ENCODE measurements around the gene CDH23.

CDH23 gene

DNA sequence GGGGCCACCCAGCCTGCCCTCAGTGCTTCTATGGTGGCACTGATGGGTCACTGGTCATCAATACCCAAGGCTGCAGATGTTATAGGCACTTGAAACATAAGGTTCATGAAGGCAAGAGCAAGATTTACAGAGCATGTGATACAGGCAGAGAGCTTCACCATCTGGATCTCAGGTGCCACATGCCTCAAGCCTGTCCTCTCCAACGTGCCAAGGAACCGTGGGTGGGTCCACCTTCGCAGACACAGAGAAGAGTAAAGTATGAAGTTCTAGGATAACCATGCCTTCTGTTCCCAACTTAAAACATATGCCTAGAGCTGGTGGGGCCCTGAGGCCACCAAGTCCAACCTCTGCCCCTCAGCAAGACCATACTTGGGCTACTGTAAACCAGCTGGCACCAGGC is 26.7 kb upstream of the CDH23 start:
- no peak for DNase-seq

DNA sequence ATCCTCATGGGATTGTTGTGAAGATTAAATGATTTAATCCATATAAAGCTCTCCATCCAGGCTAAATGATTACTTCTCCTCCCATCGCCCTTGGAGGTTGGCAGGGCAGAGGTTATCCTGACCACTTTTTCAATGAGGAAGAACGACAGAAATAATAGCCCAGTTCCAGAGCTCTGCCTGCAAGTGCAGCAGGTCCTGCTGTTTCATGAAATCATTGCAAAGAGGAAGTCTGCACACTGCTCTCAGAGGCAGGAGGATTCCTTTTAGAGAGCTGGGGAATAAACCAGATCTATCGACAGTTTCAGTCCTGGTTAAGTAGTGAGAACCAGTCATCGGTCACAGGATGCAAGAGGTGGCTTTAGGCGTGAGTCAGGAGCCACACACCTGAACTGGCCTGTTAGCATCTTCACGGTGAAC is 25.0 kb upstream of the CDH23 start:
- DNase-seq: no peak

DNA sequence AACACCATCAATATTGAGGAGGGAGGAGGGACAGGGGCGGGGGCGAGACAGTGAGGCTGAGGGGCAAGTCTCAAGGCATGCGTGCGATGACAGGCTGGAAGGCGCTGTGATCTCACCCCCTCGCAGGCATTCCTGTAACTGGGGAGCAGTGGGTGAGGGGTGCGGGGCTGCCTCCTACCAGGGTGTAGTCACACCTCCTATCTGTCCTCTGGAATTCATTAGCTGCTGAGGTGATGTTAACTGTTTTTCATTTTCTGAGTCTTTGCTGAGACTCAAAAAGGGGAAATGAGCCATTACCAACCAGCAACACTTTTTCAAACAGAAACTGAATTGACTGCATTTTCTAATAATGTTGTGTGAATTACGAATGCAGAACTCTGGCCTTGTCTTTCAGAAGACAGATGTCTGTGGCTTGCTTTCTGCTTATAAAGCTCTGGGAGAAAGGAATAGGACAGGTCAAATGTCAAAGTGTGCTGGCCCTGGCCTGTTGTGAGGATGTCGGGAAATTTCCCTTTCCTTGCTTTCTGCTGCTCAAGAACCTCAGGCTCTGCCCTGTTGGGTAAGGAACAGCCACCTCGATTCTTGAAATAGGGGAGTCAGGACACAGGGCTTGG is 23.7 kb upstream of the CDH23 start:
- no peak for DNase-seq

DNA sequence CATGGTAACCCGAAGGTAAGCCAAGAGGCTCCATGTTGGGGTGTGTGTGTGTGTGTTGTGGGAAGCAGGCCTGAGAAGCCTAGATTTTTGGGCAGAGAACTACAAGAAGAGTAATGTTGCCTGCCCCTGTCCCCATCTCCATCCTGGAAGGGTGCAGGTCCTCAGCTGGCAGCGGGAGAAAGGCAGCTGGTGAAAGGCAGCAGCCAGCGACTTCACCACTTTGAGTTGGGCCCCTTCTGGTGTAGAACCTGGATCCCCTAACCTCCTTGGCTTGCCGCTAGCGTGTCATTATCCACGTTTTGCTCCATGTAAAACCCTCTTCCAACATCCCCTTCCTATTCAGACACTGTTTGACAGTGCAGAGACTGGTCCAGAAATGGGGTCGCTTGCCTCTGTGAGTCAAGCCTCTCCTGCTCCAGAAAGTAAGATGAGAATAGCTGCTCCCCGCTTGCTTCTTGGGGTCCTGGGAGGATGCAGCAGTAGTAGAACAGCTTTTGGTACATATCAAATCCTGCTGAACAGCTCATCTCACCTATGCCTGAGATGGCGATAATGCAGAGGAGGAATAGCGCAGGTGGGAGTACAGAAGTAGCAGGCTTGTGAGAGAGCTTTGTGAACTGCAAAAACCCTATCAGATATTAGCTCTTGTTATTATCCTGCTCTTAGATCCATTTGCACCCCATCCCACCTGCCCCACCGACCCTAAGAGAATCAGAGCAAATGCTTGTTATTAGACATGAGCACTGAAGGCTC is 22.1 kb upstream of the CDH23 start:
- no peak for DNase-seq

DNA sequence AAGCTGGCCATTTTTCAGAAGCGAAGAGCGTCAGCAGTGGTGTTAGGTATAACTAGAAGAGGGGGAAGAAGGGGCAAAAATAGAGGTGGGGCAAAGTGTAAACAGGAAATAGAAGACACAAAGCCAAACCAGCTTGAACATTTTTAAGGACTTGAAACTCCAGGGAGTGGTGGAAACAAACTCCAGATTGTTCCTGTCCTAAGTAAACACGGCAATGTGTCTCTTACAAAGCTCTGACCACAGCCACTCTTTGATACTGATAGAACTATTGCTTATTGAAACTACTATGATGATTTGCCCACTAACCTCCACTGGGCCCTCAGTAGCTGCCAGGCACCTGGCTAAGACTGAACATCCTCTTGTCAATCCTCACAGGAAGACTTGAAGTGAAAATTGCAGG is 20.8 kb upstream of the CDH23 start:
- no peak for DNase-seq

DNA sequence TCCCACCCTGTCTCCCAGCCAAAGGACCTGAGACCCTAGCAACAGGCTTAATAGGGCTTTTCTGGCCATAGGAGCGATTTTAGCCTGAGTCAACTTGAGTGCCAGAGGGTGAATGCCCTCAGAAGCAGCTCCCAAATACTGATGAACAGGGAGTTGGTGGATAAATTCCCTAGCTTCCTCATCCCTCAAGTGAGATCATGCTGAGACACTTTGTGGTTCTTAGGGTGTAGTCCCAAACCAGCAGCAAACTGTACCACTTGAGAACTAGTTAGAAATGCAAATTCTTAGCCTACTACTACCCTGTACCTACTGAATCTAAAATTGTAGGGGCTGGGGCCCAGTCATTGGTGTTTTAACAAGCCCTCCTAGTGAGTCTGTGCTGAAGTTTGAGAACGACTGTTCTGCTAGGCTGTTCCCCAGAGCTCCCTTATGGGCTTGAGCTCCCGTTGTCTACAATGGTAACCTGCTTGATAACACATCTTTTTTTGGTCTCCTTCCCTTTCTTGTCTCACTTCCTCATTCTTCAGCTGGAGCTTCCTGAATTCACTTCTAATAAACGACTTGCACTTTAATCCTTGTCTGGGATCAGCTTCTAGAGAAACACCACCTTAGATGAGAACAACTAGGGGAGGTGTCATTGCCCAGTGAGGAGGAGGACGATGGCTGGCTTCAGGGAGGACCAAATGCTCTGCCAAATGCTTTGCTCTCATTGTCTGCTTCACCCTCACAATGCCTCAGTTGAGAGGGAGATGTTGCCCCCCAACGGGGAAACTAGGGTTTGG is 18.2 kb upstream of the CDH23 start:
- DNase-seq: no peak

DNA sequence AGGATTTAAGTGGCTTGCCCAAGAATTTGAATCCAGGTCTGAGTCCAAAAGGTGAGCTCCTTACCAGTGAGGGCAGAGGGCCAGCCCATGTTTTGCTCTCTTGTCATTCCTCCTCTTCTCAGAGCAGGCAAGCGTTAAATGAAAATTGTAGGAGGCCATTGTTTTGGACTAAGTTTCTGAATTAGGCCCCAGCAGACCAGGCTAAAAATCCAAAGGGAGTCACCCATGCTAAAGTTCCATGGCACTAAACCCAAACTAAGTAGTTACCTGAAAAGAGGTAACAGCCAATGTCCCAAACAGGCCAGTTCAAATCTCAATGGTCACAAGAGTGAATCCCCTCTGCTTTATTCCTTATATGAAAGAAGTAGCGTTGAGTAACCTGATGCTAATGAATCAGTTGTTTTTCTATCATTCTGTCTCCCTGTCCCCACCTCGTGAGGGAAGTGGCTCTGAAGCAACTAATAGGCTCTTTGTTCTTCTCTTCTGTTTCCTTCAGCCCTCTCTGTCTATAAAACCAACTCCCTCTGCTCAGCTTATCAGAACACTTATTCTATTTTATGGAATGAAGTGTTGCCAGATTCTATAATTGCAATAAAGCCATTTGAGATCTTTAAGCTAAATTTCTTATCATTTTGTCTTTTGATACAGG is 17.5 kb upstream of the CDH23 start:
- no peak for DNase-seq

DNA sequence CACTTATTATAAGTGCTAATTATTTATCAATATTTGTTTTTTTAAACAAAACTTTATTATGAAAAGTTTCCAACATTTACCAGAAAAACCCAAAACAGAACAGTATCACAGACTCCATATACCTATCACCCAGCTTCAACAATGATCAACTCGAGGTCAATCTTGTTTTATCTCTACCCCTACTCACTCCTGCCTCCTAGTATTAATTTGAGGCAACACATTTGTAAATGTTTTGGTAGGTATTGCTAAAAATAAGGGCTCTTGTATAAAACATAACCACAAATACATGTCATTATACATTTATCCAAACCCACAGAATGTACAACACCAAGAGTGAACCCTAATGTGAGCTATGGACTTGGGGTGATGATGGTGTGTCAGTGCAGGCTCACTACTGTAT is 15.9 kb upstream of the CDH23 start:
- no peak for DNase-seq

DNA sequence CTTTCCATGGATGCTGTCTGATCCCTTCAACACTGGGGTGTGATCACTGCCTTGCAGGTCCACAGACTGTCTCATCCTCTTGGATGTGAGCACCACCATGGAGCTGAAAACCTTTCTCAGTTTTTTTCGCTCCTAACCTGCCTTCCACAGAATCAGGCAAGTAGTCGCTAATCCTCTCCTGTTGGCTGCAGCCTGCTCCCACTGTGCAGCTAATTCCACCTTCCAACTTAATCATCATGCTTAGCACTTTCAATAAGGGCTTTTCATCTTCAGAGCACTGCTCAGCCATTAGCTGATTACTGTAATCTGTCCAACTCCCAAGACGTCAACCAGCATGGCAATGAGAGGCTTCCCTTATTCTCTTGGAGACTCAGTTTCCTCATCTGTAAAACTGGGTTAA is 15.1 kb upstream of the CDH23 start:
- DNase-seq: no peak

DNA sequence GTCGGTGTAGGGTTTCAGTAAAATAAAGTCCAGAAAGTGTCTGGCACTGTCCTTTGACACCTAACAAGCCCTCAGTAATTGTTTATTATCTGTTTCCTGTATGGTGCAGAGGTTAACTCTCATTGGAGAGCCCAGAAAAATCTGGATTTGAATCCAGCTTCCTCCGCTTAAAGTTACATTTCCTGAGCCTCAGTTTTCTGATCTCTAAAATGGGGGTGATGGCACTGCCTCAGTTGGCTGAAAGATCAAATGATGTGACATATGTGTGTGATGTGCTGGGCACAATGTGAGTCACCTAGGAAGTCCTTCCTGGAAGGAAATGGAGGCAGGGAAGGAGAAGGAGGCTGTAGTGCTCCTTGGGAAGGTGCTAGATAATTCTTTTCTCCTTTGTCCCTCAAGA is 14.7 kb upstream of the CDH23 start:
- no peak for DNase-seq

DNA sequence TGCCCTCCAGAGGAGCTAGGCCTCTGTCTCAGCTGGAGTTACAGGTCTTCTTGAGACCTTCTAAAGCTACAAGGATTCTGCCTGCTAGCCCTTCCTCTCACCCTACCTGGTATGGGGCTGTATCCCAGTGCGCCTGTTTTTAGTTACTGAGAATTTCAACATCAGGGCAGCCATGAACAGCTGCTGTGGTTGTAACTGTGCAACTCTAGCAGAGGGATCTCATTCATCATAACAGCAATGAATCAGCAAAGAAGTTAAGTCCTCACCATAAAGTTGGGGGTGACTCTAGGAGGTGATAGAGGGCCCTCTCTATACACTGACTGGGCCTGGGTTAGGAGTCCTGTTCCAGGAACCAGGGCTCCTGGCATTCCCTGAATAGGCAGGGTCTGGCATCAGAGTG is 14.0 kb upstream of the CDH23 start:
- DNase-seq: no peak

DNA sequence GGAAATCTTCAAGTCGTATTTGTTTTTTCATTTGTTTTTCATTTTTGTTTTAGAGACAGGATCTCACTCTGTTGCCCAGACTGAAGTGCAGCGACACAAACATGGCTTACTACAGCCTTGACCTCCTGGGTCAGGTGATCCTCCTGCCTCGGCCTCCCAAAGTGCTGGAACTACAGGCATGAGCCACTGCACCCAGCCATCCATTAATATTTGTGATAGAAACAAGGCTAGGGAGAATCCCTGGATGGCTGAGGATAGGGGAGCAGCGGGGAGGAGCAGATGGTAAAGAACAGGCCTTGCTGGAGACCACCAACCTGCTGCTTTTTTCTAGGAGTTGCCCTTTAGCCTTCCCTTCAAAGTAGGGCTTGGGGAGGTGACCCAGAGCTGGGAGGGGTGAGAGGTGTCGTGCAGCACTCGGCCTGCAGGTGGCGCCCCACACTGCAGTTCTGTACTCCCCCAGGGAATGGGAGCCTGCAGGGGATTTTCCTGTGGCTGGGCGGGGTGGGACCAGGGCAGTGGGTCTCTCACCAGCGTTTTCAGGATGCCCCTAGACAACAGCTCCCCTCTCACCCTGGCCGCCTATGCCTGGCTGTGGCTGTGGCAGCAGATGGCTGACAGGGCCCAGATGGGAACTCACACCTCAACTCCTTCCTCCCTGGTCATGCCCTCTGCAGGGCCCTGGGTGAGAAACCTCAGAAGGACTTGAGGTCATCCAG is 12.6 kb upstream of the CDH23 start:
- DNase-seq: peak; percentile 61

DNA sequence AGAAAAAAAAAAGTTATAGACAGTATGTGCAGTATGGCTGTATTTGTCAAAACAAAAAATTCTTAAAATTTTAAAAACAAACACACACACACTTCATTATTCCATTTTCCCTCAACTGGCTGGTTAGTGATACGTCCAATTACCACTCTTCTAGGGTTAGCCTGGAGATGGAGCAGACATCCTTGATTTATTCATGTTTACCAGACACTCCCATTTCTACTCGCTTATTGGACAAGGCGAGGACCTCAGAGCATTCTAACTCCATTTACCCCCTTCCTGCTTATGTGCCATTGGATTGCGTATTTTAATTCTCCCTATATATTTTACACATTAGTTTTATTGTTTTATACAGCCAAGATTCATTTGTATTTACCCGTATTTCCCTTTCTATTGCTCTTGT is 8.5 kb upstream of the CDH23 start:
- DNase-seq: no peak

DNA sequence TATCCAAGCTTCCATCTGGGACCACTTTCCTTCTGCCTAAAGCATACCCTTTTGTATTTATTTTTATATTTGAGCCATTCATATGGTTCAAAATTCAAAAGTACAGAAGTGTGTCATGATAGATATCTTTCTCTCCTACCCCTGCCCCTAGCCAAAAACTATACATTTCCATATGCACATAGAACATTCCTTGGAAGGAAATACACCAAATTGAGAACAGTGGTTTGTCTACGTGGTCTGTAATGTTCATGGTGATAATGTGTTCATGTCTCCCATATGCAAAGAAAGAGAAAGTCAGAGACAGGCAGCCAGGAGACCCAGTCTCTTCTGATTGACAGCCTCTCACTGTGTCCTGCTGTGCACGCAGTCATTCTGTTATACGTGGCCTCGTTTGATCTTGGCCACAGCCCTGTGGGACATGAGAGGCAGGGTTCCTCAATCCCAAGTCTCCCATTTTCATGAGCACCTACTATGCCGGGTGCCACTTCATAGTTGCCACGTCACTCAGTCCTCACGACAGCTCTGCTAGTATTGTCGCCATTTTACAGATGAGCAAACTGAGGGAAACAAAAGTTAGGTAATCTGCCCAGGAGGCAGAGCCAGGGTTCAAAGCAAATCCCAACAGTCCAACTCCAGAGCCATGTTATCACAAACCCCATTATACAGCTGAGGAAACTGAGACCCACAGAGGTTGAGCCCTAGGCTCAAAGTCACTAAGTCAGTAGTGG is 8.0 kb upstream of the CDH23 start:
- DNase-seq: no peak

DNA sequence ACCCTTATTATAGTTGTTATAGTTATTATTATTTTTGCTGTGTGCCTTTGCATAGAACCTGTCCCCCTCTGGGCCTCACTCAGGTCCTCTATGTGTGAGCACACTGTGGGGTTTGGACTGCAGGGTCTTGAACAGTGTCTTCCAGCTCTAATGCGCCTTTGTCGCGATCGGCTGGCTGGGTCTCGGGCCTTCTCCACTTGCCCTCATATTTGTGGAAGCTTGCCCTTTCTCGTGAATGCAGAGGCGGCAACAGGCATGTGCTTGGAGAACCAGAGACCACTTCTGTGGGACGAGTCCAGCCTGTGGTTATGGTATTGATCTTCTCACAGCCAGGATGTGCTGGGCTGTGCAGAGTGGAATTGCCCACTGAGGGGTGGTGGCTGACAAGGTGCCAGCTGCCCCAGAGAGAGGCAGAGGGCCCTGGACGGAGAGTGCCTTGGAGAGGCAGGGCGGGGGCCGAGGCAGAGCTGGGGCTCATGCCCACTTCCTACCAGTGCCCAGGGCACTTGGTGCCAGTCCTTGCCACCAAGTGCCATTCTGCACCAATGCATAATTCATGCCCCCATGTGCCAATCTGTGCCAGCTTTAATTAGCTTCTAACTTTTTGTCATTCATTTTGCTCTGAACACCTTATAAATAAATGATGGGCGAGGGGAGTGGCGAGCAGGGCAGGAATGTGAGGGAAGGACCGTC is 6.8 kb upstream of the CDH23 start:
- DNase-seq: no peak

DNA sequence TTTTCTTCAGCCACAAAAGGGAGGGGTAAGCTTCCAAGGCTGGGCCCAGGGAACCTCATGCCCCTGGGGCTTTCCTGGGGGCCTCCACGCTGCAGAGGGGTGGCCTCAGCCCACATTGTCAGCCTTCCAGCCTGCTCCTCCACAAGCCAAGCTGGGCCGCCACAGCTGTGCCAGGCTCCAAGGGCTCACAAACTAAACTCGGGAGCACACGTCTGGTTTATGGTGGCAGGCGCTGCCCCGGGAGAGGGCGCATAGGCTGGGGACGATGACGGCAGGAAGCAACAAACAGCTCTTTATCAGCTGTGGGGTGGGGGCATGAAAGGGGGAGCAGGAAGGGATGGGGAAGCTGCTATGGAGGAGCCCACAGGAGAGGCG is 6.3 kb upstream of the CDH23 start:
- DNase-seq: no peak

DNA sequence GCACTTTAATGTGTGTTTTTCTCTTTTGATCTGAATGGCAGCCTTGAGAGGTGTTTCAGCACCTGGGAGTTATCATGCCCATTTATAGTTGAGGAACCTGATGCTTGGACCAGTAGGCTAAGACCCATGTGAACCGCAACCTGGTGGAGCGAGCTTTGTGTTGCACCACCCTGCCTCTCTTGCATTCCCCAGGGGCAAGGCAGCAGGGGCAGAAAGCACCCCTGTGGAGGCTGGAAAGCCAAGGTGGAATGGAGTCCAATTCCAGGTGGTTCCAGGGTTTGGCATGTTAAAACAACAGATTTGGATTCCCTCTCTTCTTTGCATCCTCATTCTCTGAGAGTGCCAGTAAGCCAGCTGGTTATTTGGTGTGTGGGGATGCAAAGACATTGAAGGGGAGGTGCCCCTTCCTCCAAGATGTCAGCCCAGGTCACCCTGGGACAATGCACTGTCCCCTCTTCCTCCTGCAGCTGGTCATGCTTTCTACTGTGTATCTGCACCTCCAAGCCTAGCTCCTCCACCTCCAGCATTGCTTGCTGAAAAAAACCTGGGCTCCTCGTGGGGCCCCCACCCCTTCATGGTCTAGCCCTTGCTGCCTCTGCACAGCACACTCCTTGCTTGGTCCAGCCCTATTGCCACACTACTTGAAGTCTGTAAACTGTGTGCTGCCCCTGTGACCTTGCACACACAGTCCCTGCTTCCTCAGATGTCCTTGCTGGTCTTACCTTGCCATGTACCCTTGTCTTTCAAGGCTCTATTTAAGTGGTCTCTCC is 5.6 kb upstream of the CDH23 start:
- no peak for DNase-seq

DNA sequence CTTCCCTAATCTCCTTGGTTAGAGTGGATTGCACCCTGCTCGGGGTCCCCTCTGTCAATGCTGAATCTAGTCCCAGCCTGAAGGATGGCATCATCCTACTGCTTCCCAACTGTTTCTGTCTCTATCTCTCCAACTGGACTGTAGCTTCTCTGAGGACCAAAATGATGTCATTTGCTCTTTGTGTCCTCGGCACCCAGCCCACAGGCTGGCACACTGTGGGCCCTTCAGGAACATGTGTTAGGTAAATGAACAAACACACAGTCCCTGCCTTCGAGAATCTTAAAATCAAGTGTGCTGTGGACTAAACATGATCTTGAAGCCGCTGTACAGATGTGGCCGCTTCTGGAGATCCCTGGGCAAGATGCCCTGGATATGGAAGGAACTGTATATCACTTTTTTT is 5.0 kb upstream of the CDH23 start:
- DNase-seq: no peak

DNA sequence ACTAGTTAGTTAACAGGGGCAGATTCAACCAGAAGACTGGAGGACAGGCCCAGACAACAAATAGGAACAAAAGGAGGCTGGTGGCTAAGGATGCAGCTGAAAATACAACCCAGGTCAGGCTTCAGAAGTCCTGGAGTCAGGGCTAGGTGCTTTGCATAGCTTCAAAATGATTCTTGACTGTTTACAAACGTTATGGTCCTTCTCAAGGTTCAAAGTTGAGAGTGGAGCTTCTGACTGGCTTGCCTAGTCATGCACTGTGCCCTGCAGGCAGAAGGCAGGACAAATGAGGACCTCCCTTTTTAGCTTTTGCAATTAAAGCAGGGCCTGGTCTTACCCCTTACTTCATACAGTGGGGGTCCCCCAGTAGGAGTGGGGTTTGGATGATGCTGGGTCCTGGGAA is 4.4 kb upstream of the CDH23 start:
- no peak for DNase-seq

DNA sequence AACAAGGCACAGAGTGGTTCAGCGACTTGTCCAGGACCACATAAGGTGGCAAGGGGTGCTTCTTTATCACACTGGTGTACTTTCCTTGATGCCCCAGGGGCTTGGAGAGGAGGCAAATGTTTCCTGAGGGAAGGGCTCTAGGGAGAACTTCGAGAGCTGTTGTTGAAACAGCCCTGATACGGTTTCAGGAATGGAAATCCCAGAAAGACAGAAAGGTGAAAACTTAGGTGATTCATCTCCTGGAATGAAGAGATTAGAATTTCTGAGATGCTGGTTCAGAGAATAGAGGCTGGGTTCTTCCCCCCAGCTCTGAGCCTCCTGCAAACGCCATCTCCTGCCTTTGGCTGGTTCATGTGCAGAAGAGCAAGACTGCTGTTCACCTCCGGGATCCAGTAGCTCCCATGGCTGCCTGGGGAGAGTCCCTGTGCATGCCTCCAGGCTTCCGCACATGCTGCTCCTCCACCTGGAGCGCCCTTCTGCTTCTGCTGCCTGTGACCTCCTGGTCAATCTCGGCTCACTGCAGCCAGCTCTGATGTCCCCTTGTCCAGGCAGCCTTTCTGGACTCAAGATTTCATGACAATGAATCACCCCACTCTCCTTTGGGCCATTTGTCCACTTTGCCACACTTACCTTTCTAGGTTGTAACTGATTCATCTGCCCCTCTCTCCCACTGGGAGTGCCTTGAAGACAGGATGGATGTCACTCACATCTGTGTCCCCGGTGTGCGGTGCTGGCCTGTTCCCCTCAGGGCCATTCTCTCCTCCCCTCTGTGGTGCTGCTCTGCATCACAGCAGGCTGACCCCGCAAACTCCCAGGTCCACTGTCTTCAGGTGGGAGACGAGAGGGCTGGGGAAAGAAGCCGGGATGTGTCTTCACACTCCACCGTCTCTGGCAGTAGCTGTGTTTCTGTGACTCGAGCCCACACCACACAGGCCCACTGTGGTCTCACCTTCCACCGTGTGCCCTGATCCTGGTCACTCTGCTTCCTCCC is 3.6 kb upstream of the CDH23 start:
- DNase-seq: no peak

Data from right hindlimb (tissue), 1 donor.